Stimulated activated CD4-positive, alpha-beta T cell treated with anti-CD3 and anti-CD28 coated beads, Interleukin-1b, Interleukin-23, amount 100 ng/mL, for 1 hour (primary cell): ENCODE data around the gene ZNF593.

Source experiments
- DNase-seq, 2 donors: peaks; one replicate each; pipeline ENCODE4 v3.0.0-alpha.2; 2020; ENCODE audit warnings: low read depth in 2 of 2

Gene ZNF593

DNA sequence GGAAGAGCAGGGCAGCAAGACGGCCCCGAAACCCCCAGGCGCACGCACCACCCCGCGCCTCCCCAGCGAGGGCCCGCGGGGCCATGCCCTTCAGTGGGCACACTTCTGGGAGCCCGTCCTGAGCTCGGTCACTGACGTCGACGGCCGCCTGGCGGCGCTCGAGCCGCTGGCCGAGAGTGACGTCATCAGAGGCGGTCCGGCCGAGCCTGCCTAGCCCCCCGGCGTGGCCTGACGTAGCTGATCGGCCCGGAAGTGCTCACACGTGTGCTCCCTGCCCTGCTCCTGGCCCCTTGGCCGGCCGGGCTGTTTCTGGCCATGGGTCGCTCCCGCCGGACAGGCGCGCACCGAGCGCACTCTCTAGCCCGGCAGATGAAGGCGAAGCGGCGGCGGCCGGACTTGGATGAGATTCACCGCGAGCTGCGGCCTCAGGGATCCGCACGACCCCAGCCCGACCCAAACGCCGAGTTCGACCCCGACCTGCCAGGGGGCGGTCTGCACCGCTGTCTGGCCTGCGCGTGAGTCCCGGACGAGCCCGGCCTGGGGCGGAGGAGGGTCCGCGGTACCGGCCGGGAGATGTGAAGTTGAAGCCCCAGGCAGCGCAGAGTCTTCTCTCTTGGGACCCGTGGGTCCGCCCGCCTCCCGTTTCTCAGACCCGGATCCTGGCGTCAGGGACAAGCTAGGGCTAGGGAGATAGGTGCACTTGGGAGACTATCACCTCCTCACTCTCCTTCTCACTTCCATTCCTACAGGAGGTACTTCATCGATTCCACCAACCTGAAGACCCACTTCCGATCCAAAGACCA, at the start of gene ZNF593:
ZNF593 (plus strand) TSS at position 240 of the 803 bp plus-strand sequence; CDS start at position 316, 76 bp downstream.
- DNase-seq = peak; percentile 60 to 75

DNA sequence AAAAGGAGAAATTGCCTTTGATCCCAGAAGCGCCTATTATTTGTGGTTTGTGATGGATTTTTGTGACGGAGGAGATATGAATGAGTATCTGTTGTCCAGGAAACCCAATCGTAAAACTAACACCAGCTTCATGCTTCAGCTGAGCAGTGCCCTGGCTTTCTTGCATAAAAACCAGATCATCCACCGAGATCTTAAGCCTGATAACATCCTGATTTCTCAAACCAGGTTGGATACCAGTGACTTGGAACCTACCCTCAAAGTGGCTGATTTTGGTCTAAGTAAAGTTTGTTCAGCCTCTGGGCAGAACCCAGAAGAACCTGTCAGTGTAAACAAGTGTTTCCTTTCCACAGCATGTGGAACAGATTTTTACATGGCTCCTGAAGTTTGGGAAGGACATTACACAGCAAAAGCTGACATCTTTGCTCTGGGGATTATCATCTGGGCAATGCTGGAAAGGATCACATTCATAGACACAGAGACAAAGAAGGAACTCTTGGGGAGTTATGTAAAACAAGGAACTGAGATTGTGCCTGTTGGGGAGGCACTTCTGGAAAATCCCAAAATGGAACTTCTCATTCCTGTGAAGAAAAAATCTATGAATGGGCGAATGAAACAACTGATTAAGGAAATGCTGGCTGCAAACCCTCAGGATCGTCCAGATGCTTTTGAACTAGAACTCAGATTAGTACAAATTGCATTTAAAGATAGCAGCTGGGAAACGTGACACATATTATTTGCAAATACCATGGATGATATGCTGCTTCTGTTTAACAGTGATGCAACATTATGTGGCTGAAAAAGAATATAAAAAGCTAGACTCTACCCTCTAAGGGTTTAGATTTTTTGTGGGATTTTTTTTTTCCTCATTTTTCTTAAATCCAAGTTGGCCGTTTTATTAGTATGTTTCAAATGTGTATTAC, 47.6 kb upstream of the ZNF593 start:
- no peak for DNase-seq

DNA sequence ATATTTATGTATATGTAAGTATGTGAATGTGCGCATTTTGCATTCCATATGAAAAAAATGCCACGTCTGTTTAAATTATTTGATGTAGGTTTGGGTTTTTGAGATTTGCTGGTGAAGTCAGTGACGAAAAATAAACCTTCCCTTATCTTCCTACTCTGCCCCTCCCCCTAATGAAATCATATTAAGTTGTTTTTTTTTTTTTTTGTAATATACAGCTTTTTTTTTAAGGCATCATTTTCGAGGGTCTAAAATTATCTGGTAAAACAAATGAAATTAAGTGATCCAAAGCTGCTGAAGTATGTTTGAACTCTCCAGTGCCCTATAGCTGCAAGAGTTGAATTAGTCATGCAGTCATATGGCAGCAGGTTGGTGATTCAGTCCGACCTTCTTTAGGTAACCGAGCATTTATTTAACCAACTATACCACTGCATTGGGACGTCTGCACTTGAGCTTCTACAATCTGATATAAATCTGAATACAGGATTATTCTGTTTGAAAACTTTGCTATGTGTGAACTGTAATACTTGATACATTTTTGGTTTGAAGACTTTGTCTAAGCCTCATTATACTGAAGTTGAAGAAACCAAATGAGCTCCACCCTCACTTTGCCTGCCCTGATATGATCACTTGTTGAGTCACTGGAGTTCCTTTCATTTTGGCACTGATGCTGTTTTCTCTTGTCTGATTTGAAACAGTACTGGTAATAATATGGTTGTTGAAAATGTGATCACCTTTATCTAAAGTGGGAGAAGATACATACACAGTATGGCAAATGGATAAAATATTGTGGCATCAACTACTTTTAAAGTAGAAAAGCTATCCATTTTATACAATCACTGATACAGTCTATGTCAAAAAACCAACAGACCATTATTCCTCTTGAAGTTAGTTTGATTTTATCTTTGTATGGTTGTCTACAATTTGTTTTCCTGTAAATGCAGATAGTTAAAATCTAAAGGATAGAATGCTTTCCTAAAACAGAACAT, 46.4 kb upstream of the ZNF593 start:
- no peak for DNase-seq

DNA sequence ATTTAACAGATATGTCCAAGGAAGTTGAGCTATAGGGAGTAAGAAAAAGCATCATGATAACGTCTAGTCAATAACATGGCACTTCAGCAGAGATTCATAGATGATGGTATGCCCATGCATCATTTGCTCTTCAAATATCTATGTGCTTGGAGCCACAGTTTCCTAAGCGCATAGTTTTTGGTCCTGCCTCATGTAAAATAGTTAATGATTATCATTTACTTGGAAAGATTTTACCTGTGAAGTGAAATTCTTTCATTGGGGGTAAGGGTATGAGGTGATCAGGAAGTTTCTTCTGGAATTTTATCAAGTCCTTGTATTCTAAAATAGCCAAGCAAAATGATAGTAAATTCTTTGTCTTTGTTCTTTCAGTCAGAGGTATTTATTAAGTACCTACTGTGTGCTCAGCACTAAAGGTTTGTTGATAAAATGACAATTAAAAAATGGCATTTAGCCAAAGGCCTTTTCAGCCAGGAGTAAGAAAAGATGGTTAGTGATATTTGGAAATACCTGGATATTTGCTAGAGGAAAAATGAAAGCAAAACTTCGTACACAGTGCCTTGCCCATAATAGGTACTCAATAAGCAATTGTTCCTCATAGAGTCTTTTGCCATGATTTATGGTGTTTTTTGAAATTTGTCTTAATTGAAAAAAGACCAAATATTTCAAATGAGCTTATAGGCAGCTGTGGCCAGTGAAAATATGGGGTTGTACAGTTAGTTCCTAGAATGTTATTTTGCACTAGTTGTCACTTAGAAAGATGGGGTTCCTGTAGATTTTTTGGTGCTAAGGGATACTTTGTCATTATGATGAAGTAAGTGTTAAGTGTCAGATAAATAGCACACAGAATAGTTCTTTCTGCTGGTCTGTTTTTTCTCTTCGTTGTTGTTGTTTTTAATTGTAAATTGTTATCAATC, 45.0 kb upstream of the ZNF593 start:
- no peak for DNase-seq

DNA sequence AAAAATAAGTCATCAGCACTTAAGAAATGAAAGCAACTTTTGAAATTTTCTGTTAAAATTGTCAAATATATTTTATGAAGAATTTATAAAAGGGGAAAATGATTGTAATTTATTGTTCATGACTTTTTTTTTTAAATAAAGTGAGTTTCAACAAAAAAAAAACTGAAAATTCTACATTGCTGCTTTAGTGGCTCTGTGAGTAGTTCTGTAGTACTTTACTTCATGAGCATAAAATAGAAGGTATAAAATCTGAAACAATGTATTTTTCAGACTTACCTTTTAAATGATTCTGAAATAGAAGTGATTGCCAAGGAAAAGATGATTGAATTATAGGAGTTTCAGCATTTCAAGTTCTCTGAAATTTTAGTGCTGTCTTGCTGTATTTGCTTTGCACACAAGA, 44.3 kb upstream of the ZNF593 start:
- no peak for DNase-seq

DNA sequence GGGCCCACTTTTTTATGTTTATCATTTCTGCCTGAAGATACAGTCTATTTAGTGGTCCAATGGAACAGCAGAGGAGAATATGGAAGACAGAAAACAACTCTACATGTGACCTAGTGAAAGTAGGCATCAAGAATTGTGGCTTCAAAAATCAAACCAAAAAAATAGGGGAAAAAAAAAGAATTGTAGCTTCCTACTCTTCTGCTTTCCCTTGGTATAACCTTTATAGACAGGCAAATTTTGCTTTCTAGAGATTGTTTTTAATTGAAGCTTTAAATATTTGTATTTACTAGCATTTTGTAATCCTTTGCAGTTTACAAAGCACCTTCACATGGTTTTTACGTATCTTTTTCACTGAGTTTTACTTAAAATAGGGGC, 43.8 kb upstream of the ZNF593 start:
- DNase-seq = no peak

DNA sequence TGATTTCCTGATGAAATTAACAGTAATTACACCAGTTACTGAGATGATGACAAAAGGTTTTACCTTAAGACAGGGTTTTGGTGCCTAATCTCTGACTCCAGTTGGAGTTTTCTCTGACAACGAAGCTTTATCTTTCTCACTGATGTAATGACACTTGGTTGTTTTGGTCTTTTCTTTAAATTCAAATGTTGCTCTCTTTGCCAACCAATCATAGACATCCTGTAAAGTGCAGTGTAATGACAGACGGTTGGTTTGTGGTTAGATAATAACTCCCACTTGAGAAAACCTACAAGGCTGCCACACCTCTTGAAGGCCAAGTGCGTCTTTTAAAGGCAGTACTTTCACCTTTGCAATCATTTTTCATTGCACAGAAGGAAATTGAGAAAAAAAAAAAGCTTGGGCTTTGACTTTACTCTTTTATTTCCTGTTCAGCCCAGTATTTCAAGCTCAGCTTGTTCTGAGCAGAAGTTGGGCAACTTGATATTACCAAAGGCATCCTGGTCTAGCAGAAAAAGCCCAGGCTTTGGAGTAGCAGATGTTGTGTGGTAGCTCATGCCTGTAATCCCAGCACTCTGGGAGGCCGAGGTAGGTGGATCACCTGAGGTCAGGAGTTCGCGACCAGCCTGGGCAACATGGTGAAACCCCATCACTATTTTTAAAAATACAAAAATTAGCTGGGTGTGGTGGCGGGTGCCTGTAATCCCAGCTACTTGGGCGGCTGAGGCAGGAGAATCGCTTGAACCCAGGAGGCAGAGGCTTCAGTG, 43.2 kb upstream of the ZNF593 start:
- peak in 1 of 2 donors; percentile 22 for DNase-seq

DNA sequence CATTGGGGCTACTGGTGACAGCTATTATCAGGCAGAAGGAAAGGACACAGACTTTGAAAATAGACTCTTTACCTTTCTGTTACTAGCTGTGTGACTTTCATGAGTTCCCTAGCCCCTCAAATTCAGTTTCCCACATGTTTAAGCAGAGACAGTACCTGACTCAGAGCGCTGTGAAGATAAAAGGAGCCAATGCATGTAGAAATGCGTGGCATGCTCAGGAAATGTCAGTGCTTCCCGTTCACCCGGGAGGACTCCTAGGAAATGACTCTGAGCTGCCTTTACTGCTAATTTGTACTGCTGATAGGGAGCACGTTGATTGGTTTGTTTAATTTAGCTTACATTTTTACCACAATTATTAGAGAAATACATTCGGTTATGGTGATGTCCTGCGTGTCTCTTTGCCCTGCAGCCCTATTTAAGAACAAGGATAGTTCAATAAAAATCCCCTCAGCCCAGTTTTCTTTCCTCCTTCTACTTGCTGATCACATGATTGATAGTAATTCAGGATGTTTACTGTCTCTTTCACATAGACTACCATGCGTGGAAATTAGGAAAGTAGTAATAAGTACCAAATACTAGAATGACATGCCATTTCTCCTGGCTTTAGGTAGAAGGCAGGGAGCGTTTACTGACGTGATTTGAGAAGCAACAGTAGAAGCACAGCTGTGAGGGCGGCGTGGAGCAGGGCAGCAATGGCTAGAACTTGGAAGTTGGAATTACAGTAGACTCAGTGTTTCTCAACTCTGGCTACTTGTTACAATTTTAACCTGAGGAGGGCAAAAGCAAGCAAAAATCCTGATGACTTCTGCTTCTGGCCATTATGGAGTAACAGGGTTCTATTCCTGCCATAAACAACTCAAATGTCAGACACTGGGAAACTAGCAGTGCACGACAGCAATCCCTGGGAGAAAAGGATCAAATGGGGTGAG, 42.2 kb upstream of the ZNF593 start:
- DNase-seq = no peak

DNA sequence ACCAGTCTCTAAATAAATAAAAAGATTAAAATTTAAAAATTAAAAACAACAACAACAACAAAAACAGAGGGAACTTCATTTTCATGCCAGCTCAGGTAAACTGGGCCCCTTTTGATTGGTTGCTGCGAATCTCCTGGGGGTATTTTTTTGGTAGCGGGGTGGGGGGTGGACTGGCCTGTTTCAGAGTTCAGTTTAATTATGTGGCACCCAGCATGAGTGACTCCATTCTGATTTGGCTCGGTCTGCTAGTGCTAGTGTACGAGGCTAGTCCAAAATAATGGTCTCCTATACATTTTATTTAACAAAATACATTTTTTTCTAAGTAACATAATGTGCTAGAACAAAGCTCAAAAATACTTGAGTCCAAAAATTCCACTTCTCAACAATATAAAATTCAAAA, 39.9 kb upstream of the ZNF593 start:
- DNase-seq = no peak

DNA sequence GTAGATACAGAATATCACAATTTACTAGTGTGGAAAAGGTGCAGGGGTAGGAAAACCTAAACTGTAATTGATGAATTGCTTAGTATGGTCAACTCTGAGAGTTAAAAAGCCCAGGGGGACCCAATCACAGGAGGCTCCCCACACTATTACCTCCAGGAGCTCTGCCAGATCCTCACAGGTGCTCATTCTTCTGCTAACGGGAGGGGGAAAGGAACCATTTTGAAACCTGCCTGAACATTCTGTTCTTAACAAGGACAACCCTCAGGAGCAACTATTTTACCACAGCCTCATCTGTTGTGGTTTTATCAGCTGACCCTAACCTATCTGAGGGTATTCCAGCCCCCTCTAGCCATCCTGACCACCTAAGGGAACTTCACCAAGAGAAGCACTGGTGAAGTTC, 39.0 kb upstream of the ZNF593 start:
- DNase-seq = no peak

DNA sequence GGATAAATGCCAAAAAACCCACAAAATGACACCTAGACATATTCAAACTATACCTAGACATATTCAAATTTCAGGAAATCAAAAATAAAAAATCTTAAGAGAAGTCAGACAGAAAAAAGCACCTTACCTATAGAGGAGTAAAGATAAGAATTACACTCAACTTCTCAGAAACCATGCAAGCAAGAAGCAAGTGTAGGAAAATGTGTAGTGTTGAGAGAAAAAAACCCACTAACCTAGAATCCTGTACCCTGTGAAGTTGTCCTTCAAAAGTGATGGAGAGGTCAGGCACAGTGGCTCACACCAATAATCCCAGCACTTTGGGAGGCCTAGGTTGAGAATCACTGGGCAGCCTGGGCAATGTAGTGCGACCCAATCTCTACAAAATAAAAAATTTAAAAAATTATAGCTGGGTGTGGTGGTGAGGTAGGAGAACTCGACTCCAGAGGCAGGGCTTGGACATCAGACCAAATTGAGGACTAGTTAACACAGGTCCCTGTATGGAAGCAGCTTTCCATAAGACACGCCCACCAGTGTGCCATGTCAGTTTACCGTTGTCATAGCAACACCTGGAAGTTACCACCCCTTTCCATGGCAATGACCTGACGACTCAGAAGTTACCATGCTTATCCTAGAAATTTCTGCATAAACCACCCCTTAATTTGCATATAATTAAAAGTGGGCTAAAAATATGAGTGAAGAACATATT, 37.4 kb upstream of the ZNF593 start:
- DNase-seq = no peak

DNA sequence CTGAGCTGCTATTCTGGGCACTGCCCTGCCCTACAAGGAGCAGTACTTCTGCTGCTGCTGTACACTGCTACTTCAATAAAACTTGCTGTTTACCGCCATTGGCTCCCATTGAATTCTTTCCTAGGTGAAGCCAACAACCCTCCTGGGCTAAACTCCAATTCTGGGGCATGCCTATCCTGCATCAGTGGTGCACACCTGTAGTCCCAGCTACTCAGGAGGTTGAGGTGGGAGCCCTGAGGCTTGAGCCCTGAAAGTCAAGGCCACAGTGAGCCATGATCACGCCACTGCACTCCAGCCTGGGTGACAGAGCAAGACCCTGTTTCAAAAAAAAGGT, 36.9 kb upstream of the ZNF593 start:
- no peak for DNase-seq

DNA sequence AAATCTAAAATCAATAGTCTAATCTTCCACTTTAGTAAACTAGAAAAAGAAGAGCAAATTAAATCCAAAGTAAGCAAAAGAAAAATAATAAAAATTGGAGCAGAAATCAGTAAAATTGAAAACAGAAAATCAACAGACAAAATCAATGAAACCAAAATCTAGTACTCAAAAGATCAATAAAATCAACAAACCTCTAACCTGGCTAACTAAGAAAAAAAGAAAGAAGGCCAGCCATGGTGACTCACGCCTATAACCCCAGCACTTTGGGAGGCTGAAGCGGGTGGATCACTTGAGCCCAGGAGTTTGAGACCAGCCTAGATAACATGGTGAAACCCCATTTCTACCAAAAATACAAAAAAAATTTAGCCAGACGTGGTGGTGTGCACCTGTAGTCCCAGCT, 35.2 kb upstream of the ZNF593 start:
- DNase-seq = no peak

DNA sequence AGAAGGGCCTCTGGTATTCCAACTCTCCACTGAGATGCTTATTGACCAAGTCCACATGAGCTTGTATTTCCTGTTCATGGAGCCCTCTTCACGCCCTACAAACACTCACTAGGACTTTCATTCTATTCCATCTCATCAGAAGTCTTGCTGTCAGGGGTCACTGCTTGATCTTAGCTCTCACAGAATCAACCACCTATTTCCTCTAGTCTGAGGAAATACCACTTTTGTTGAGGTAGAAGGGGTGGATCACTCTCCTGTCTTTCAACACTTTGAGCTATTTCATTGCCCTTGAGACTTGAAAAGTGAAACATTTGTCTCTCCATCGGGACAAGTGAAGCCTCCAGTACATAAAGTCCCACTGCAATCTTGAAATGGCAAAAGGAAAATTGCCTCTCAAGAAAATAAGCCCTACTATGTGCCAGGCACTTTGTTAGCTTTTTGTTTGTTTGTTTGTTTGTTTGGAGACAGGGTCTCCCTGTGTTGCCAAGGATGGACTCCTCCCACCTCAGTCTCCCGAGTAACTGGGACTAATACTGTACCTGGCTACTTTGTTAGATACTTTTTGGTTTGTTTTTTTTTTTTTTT, 30.6 kb upstream of the ZNF593 start:
- no peak for DNase-seq

DNA sequence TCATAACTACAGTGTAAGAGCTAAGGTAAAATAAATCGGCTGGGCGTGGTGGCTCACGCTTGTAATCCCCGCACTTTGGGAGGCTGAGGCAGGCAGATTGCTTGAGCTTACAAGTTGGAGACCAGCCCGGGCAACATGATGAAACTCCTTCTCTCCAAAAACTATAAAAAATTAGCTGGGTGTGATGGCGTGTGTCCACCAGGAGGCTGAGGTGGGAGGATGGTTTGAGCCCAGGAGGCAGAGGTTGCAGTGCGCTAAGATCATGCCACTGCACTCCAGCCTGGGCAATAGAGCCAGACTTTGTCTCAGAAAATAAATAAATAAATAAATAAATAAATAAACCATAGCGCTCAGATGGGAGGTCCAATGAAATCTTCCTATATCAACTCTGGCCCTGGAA, 27.5 kb upstream of the ZNF593 start:
- DNase-seq = no peak

DNA sequence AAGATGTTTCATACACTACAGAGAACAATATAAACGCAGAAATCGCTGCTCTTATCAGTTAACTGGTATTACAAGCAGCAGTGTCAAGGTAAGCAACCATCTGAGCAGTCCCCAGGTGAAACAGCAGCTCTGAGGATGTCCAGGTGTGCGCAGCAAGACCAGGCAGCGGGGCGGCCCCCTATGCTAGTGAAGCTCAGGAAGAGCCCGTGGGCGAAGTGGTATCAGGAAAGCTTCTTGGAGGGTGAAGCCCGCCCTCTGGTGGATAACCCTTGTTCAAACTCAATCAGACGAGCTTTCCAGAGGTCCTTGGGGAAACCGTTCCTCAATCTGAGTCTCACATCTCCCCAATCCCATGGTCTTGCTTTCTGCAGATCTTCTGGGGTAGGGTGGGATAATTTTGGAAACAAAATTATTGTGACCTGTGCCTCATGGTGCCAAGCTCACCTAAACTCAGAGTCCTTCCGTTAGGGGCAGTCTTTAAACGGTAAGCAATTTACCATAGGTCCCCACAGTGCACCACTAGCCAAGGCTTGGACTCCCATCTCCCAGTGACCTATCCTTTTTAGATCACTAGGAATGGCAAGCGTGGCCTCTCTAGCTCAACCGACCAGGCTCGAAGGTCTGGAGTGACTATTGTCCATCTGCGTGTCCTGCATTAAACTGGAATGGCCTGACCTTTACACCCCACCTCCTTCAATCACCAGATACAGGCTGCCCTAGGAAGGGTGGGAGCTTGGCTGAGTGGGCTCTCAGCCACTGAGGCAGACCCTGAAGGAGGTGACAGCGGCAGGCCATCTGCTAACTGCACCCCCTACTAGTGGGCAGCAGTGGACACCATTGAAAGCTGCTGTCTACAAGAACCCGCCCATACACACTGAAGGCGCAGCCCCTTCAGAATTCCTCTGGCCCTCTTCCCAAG, 24.4 kb upstream of the ZNF593 start:
- peak; percentile 48 for DNase-seq

DNA sequence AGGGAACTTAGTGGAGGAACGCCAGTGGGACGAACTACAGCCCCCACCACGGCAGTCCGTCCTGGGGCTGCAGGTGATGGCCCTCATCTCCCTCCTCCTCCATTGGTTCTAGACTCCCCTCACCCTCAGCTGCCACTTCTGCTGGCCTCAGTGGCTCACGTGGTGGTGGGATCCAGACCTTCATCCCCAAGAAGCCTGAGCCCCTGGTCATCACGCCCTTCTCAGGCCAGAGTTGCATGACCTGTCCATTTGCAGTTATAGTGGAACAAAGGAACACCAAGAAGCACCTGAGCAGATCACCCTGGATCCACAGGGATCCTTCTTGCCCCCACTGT, 23.8 kb upstream of the ZNF593 start:
- no peak for DNase-seq
